GM23338 (cell line): Measurements from ENCODE around the gene FARS2. TPM values are rescaled to one million over a fixed set of nuclear protein-coding genes. Genes with fewer than 3 reads are reported as not detected.

Experiments
- ATAC-seq: fragments of 200-7000 bp; cut with Tn5 transposase; 3 replicates; pipeline ENCODE4 v1.9.1; 2020
- DNase-seq: peaks from one replicate; pipeline ENCODE4 v3.0.0-alpha.2; 2015; ENCODE audit warnings: low spot score
- H2AFZ ChIP-seq: fragments of 200-600 bp; sonication (generic); 2 replicates; pipeline ENCODE4 v1.8.0; 2016; ENCODE audit warnings: antibody characterized with exemption, mild to moderate bottlenecking, moderate library complexity
- H3F3A ChIP-seq: fragments of 200-600 bp; sonication (generic); replicated peaks from 2 replicates; pipeline ENCODE4 v1.8.0; 2017; ENCODE audit warnings: antibody characterized with exemption, mixed run types, low read depth
- H3K27ac ChIP-seq: fragments of 200-600 bp; sonication (generic); 2 replicates; pipeline ENCODE4 v1.6.1; 2016; ENCODE audit warnings: low read depth
- H3K27me3 ChIP-seq: fragments of 200-600 bp; sonication (generic); 2 replicates; pipeline ENCODE4 v1.8.0; 2016; ENCODE audit warnings: mild to moderate bottlenecking, mixed run types, moderate library complexity; ENCODE audit not compliant: insufficient read depth
- H3K36me3 ChIP-seq: fragments of 200-600 bp; sonication (generic); 2 replicates; pipeline ENCODE4 v1.8.0; 2016; ENCODE audit warnings: mild to moderate bottlenecking; ENCODE audit not compliant: insufficient read depth
- H3K4me1 ChIP-seq: fragments of 200-600 bp; sonication (generic); 2 replicates; pipeline ENCODE4 v1.8.0; 2016; ENCODE audit warnings: mild to moderate bottlenecking, moderate library complexity; ENCODE audit not compliant: insufficient read depth
- H3K4me2 ChIP-seq: fragments of 200-600 bp; sonication (generic); 2 replicates; pipeline ENCODE4 v1.7.1; 2017; ENCODE audit warnings: mixed run types
- H3K4me3 ChIP-seq: fragments of 200-600 bp; sonication (generic); 2 replicates; pipeline ENCODE4 v1.6.1; 2016; ENCODE audit warnings: mixed run types
- H3K79me2 ChIP-seq: fragments of 200-600 bp; sonication (generic); replicated peaks from 2 replicates; pipeline ENCODE4 v1.8.0; 2017; ENCODE audit warnings: mild to moderate bottlenecking; ENCODE audit not compliant: insufficient read depth
- H3K9me2 ChIP-seq: fragments of 200-600 bp; sonication (generic); 2 replicates; pipeline ENCODE4 v1.8.0; 2017; ENCODE audit not compliant: insufficient read depth
- H4K20me1 ChIP-seq: fragments of 200-600 bp; sonication (generic); replicated peaks from 2 replicates; pipeline ENCODE4 v1.8.0; 2017; ENCODE audit warnings: mild to moderate bottlenecking; ENCODE audit not compliant: insufficient read depth
- H3K27ac Mint-ChIP-seq: 2 replicates; pipeline ENCODE4 v1.8.0; 2020; ENCODE audit warnings: inconsistent platforms, mild to moderate bottlenecking, moderate library complexity, mixed read lengths
- H3K27me3 Mint-ChIP-seq: 3 replicates; pipeline ENCODE4 v1.8.0; 2022; ENCODE audit warnings: low read depth, mild to moderate bottlenecking, moderate library complexity, mixed read lengths, inconsistent platforms; ENCODE audit not compliant: insufficient read depth, poor library complexity
- H3K36me3 Mint-ChIP-seq: 3 replicates; pipeline ENCODE4 v1.8.0; 2021; ENCODE audit warnings: low read depth, mild to moderate bottlenecking, inconsistent platforms, moderate library complexity, mixed read lengths
- H3K4me1 Mint-ChIP-seq: 3 replicates; pipeline ENCODE4 v1.8.0; 2020; ENCODE audit warnings: mild to moderate bottlenecking, inconsistent platforms, mixed read lengths
- H3K4me3 Mint-ChIP-seq: 3 replicates; pipeline ENCODE4 v1.8.0; 2021; ENCODE audit warnings: moderate library complexity, mild to moderate bottlenecking, inconsistent platforms, mixed read lengths
- H3K9me3 Mint-ChIP-seq: 3 replicates; pipeline ENCODE4 v1.8.0; 2020; ENCODE audit warnings: moderate library complexity, mild to moderate bottlenecking, inconsistent platforms, mixed read lengths
- CTCF ChIP-seq, 2 experiments: fragments of 200-600 bp in 1 of 2; sonication (generic) in 1 of 2; conservative IDR thresholded peaks; 2 replicates each; pipeline versions ENCODE4 v1.5.1 to v1.6.1; 2016 to 2017; ENCODE audit warnings: antibody characterized with exemption in 2 of 2, low read depth in 2 of 2, mild to moderate bottlenecking in 2 of 2, moderate library complexity in 1 of 2
- ETS1 ChIP-seq: IDR thresholded peaks from 2 replicates; pipeline ENCODE4 v1.6.1; 2016; ENCODE audit warnings: antibody characterized with exemption
- EZH2 ChIP-seq: fragments of 200-600 bp; sonication (generic); IDR thresholded peaks from one replicate; pipeline ENCODE4 v1.8.0; 2017; ENCODE audit warnings: antibody characterized with exemption, mild to moderate bottlenecking, low read depth; ENCODE audit not compliant: unreplicated experiment
- EZH2phosphoT487 ChIP-seq: fragments of 200-600 bp; sonication (generic); IDR thresholded peaks from one replicate; pipeline ENCODE4 v1.8.1; 2018; ENCODE audit warnings: antibody characterized with exemption; ENCODE audit not compliant: unreplicated experiment
- JUNB ChIP-seq: IDR thresholded peaks from one replicate; pipeline ENCODE4 v1.6.1; 2016; ENCODE audit warnings: antibody characterized with exemption; ENCODE audit not compliant: unreplicated experiment
- NANOG ChIP-seq: IDR thresholded peaks from 2 replicates; pipeline ENCODE4 v1.6.1; 2016; ENCODE audit warnings: antibody characterized with exemption, borderline replicate concordance
- REST ChIP-seq: IDR thresholded peaks from one replicate; pipeline ENCODE4 v1.6.1; 2018; ENCODE audit warnings: antibody characterized with exemption; ENCODE audit not compliant: unreplicated experiment
- STAT1 ChIP-seq: IDR thresholded peaks from one replicate; pipeline ENCODE4 v1.6.1; 2016; ENCODE audit warnings: antibody characterized with exemption; ENCODE audit not compliant: unreplicated experiment
- ZNF114 ChIP-seq: fragments of 250-450 bp; sonication (Bioruptor Pico); IDR thresholded peaks from 2 replicates; pipeline ENCODE4 v1.5.0; 2020; ENCODE audit warnings: mild to moderate bottlenecking, moderate library complexity
- ZNF462 ChIP-seq: fragments of 250-450 bp; sonication (Bioruptor Pico); IDR thresholded peaks from 2 replicates; pipeline ENCODE4 v1.5.0; 2020; ENCODE audit warnings: mild to moderate bottlenecking, moderate library complexity
- polyA plus RNA-seq: library from polyadenylated mRNA; unstranded; fragments of >200 nt; fragmentation: Nextera tagmentation; extraction: Ambion mirVana; gene quantifications from 2 replicates; pipeline ENCODE4 v1.2.1, GENCODE V29; 2016
- total RNA-seq: library from RNA; depleted of rRNA; stranded (reverse); fragments of >200 nt; shearing (Covaris generic); gene quantifications from 2 replicates; pipeline ENCODE4 v1.2.3, GENCODE V29; 2014

The FARS2 gene
- total and polyA plus RNA-seq, 2 experiments from 2014 or later, result 7.6 to 19.0 TPM

- Mint-ChIP-seq H3K4me3 (no peak overlapping the region), H3K36me3 (no peaks in the 10 kb centered on the region), H3K4me1 (peaks cover 14% of the 10 kb centered on the region), H3K27ac (no peak overlapping the region), H3K27me3 (peaks cover 2% of the 10 kb centered on the region), H3K9me3 (no peaks in the 10 kb centered on the region)
- H3K4me3 ChIP-seq, result no peak overlapping the region
- H3K9me2 ChIP-seq, result 0 out of 2 replicates have a peak, but pooled peaks cover 6% of the 10 kb centered on the region
- no peaks in the 10 kb centered on the region for H3K36me3 ChIP-seq
- no peak for DNase-seq
- no peaks in the 10 kb centered on the region for H4K20me1 ChIP-seq
- H3K27me3 ChIP-seq, result no peaks in the 10 kb centered on the region
- no peaks in the 10 kb centered on the region for H3K79me2 ChIP-seq
- H2AFZ ChIP-seq, result no peak overlapping the region
- no peak for ATAC-seq
- no peaks in the 10 kb centered on the region for H3F3A ChIP-seq
- no peak for TF ChIP-seq STAT1
- no peak for TF ChIP-seq EZH2
- no peak for TF ChIP-seq ZNF462 (CRISPR knock-in tag)
- TF ChIP-seq JUNB, result no peak
- TF ChIP-seq ETS1, result no peak
- no peak for TF ChIP-seq NANOG
- no peak for TF ChIP-seq REST
- TF ChIP-seq CTCF (conservative IDR thresholded peaks at IDR 0.05; ENCODE audit: low read depth in 2 of 2), result no peak
- TF ChIP-seq EZH2phosphoT487, result no peak
- no peak for TF ChIP-seq ZNF114
- peaks cover 12% of the 10 kb centered on the region for H3K4me1 ChIP-seq
- H3K27ac ChIP-seq, result peak overlapping the region; percentile 84
- no peak overlapping the region for H3K4me2 ChIP-seq
Observed at GRCh38 chr6:5529015-5529414, 267.7 kb downstream of the FARS2 start.
